Activated T-cell treated with anti-CD3 and anti-CD28 coated beads, Interleukin-2, amount 50 U/mL, for 48 hours (primary cell): ENCODE measurements around the gene ZNF467.

ENCODE experiments used
- DNase-seq, 2 experiments: peaks; one replicate each; pipeline ENCODE4 v3.0.0-alpha.2; 2020

The ZNF467 gene

DNA sequence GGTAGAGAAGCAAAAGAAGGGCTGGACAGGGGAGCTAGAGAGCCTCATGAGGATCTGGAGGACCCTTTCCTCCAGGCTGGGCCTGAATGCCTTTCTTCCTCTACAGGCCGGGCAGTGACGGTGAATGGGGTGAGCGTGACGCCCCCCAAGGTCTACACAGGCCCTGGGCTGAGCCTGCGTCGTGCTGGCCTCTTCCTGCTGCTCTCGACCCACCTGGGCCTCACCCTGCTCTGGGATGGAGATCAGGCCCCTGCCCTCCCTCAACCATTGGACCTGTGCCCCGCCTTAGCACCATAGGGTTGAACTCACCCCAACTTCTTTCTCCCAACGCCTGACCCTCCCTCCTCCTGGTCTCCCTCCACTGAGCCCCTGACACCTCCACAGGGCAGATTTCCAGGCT is 12.6 kb upstream of the ZNF467 start:
- no peak for DNase-seq

DNA sequence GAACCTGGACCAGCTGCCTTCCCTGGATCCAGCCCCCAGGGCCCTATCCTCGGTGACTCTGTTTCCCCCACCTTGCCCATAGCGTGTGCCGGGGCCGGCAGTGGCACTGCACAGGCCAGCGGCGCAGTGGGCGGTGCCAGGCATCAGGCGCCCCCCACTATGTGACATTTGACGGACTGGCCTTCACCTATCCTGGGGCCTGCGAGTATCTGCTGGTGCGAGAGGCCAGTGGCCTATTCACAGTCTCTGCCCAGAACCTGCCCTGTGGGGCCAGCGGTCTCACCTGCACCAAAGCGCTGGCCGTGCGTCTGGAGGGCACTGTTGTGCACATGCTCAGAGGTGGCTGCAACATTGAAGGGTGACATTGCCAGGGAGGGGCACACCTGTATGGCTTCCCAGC is 12.0 kb upstream of the ZNF467 start:
- no peak for DNase-seq

DNA sequence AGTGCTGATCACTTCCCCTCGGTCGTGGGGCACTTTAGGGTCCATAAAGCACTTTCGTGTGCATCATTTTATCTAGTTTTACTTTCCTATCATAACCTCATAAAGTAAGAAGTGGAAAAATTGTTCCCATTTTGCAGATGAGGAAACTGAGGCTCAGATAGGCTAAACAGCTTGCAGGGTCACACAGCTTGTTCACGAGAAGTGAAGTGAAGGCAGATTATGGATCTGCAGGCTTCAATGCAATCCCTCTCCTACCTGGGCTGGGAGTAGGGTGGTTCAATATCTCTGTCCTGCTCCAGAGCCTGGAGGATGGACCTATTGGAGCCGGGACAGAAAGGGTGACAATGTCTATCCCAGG is 10.8 kb upstream of the ZNF467 start:
- DNase-seq = no peak

DNA sequence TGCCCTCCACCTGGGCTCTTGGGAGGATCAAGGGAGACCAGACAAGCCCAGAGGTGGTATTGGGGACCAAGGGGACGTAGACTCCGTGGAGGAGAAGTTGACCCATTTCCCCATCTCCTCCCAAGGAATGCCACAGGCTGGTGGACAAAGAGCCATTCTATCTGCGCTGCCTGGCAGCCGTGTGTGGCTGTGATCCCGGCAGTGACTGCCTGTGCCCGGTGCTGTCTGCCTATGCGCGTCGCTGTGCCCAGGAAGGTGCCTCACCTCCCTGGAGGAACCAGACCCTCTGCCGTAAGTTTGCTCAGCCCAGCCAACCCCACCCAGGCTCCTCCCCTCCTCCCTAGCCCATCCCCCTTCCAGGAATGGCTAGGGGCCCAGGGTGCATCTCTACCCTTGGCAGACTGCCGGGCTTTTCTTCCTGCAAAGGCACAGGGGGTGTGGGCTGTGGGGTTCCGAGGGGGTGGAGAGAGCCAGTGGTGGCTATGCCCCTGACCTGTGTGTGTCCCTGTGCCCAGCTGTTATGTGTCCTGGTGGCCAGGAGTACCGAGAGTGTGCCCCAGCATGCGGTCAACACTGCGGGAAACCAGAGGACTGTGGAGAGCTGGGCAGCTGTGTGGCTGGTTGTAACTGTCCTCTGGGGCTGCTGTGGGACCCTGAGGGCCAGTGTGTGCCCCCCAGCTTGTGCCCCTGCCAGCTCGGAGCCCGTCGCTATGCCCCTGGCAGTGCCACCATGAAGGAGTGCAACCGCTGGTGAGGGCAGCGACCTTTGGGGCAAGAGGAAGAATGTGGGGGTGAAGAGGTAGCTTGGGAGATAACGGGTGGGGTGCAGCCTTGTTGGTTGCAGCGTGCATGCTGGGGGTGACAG is 10.2 kb upstream of the ZNF467 start:
- DNase-seq = no peak

DNA sequence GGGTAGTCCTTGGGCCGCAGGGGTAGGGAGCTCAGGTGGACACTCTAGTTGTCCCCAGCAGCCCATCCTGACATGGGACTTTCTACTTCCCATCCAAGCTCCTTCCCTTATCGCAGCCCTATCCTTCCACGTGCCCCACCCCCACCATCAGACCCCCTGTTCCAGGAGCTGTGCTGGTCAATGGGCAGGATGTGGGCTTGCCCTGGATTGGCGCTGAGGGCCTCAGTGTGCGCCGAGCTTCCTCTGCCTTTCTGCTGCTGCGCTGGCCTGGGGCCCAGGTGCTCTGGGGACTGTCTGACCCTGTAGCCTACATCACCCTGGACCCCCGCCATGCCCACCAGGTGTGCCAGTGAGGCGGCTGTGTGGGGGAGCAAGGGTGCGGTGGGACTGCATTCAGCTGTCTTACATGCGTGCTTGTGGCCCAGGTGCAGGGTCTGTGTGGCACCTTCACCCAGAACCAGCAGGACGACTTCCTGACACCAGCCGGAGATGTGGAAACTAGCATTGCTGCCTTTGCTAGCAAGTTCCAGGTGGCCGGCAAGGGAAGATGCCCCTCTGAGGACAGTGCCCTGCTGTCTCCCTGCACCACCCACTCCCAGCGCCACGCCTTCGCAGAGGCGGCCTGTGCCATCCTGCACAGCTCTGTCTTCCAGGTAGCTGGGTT is 9.4 kb upstream of the ZNF467 start:
- no peak for DNase-seq

DNA sequence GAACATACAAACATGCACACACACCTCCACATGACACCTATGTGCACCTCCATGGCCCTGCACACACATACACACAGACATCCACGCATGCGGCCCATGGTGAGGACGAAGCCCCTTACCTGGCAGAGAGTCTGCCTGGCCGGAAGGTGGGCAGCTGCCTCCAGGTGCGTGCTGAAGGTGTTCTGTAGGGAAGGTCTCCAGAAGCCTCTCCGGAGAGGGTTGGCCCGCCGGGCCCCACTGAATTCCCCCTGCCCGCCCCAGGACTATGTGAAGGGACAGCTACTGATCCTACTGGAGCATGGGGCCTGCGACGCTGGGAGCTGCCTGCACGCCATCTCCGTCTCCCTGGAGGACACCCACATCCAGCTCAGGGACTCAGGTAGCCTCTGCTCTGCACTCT is 8.5 kb upstream of the ZNF467 start:
- DNase-seq = no peak

DNA sequence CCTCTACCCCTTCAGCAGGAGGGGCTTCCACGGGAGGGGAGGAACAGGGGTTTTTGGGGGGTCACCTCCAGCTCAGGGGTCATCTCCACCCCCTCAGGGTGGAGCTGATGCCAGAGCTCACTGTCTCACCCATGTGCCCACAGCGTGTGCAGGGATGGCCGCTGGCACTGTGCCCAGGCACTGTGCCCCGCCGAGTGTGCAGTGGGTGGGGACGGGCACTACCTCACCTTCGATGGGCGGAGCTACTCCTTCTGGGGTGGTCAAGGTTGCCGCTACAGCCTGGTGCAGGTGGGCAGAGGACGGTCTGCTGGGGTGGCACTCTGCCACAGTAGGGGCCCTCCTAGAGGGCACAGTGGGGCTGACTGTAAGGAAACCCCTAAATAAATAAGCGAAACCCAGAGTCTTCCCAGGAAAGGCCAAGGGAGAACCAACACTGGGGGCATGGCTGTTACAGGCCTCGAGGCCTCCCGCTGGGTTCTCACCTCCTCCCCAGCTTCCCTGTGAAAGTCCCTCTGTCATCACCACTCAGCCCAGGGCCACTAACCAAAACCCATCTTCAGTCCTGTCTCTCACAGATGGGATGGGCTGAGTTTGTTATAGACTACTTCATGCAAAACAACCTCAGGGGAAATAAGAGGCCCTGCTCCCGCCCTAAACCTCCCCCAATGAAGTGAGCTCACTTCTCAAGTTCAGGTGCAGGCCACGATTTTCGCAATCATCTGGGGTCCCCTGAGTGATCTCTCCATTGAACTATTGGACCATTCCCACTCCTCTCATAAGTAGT is 7.4 kb upstream of the ZNF467 start:
- no peak for DNase-seq

DNA sequence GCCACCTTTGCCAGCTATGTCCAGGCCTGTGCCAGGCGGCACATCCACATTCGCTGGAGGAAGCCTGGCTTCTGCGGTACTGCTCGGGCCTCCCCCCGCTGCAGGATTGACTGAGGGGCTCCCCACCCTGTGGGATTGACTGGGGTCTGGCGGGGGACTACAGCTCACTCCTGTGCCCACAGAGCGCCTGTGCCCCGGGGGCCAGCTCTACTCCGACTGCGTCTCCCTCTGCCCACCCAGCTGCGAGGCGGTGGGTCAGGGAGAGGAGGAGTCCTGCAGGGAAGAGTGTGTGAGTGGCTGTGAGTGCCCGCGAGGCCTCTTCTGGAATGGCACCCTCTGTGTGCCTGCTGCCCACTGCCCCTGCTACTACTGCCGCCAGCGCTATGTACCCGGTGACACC is 6.7 kb upstream of the ZNF467 start:
- no peak for DNase-seq

DNA sequence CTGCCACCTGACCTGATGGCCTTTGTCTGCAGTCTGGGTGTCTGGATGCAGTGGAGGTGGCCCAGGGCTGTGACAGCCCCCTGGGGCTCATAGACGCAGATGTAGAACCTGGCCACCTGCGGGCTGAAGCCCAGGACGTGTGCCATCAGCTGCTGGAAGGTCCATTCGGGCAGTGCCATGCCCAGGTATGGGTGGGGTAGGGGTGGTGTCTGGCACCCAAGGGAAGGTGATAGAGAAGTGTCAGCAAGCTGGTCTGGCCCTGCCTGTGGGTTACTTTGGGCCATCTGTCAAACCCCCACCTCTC is 6.1 kb upstream of the ZNF467 start:
- no peak for DNase-seq

DNA sequence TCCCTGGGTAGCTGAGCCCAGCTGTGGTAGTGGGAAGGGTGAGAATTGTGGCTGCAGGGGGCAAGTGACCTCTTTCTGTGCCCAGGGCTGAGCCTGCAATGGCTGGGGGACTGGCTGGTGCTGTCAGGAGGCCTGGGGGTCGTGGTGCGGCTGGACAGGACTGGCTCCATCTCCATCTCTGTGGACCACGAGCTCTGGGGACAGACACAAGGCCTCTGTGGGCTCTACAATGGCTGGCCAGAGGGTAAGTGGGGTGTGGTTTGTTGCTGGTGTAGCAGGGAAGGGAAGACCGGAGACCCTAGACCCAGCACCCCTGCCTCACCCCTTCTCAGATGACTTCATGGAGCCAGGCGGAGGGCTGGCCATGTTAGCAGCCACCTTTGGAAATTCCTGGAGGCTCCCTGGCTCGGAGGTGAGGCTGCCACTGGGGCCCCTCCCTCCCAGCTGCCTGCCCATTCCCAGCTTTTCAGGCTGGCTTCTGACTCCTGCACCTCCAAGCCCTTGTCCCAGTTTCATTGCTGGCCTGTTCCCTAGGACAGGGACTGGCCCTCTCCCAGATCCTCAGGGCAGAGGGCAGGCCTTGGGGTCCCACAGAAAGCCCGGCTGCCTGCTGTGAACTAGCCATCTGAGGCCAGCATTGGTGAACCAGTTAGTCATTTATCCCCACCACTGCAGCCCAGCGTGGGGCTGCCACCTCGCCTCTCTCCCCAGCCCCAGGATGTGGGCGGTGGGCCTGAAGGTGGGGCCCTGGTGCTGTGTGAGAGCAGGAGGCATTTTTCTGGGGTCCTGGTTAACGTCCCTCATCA is 5.5 kb upstream of the ZNF467 start:
- DNase-seq = no peak

DNA sequence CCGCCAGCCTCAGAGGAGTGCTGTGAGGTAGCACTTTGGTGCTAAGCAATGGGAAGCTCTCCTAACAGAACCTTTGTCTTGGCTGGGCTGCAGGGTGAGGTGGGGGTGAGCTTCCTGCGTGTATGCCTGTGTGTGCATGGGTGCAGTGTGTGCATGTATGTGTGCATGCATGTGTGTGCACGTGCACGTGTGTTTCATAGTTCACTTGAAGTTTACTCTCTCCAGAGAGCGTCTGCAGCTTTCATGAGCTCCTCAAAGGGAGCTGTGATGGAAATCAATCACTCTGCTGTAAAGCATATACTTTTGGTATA is 4.9 kb upstream of the ZNF467 start:
- DNase-seq = no peak

DNA sequence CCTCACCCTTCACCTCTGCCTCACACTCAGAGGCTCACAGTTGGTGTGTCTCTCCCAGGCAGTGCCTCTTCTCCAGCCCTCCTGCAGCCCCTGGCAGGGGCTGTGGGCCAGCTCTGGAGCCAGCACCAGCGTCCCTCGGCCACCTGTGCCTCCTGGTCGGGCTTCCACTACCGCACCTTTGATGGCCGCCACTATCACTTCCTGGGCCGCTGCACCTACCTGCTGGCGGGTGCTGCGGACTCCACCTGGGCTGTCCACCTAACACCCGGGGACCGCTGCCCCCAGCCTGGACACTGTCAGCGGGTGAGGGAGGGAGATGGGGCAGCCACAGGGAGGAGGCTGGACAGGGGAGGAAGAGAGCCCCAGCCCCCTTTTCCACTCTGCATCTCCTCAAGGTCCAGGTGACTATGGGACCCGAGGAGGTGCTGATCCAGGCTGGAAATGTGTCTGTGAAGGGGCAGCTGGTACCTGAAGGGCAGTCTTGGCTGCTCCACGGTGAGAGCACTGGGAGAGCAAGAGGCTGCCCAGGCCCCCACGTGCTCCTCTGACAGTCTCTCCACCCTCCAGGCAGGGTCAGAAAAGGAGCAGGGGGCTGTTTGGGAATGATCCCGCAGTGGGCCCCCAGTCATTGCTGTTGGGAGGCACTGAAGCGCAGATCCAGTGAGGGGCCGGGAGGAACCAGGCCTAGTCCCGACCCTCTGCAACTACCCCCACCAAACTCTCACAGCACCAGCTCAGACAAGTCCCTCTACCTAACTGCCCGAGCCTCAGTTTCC is 4.4 kb upstream of the ZNF467 start:
- no peak for DNase-seq

DNA sequence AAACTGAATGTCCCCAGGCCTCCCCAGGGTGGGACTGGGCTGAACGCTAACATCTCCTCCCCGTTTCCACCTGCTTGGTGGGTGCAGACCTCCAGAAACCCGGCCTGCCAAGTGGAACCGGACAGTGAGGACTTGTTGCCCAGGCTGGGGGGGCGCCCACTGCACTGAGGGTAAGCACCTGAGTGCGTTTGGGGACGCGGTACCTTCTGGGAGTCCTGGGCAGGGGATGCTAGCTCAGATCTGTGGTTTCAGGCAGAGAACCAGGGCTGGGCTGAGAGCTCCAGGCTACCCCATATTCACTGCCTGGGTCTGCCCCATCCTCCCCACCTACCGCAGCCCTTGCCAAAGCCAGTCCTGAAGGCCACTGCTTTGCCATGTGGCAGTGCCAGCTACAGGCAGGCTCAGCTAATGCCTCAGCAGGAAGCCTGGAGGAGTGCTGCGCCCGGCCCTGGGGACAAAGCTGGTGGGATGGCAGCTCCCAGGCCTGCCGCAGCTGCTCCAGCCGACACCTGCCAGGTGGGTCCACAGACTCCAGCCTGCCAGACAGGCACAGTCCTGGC is 3.5 kb upstream of the ZNF467 start:
- no peak for DNase-seq

DNA sequence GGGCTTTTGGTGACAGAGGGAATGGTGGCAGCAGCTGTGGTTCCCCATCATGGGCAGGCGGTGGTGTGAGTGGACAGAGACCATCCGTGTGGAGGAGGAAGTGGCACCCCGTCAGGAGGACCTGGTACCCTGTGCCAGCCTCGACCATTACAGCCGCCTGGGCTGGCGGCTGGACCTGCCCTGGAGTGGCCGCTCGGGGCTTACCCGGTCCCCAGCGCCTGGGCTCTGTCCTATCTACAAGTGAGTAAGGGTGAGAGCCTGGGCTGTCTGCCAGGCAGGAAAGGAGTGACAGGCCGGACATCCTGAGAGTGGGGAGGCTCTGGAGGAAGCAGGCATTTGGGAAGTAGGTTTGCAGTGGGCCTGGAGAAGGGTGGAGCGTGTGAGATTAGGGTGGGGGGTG is 2.9 kb upstream of the ZNF467 start:
- DNase-seq = no peak

DNA sequence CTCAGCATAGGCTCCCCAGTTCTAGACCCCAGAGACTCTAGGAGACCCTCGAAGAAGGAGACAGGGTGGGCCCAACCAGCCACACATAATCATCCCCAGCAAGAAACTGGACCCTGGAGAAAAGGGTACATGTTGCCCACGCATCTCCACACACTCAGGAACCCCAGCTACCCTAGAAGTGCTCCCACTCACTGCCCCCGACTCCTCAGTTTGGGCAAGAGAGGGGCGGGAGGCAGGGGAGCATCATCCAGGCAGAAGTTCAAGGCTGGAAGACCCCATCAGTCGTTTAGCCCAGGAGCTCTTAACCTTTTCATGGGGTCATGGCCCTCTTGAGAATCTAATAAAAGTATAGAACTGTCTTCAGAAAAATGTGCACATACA is 1.8 kb upstream of the ZNF467 start:
- DNase-seq = no peak

DNA sequence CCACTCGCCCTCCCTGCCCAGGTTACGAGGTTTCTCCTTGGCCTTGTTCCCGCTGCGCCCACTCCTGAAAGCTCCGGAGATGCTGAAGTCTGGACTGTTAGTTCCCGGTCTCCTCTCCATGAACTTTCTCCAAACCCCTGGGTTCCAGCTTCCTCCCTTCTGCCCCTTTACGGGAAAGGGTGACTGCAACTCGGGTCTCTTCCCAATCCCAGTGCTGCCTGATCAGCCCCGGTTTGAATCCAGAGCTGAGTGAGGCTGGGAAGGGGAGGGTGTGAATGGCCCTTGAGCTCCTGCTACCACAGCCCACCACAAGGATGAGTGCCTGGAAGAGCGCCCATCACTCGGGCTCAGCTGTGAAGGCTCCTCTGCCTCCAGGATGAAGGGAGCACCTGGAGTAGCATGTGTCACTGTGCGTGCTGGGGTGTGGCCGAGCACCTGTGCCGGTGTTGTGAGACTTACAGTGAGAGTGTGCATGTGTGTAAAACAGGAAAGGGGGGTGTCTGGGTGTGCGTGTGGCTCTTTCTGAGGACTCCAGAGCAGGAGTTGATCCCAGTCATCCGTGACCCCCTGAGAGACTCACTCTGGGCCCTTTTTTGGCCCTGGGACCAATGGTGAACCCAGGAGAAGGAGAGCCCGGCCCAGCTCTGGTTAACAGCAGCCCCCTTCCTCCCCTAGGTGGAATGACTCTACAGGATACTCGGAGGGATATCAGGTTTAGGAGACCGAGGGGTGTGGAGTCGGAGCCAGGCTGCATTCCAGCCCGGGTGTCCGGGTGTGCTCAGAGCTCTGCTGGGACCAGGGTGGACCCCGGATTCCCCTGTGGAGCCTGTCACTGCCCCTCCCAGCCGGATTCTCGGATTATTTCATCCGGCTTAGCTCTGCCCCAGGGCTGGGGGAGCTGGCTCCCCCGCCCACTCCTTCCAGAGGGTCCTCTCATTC is 1.1 kb upstream of the ZNF467 start:
- no peak for DNase-seq

DNA sequence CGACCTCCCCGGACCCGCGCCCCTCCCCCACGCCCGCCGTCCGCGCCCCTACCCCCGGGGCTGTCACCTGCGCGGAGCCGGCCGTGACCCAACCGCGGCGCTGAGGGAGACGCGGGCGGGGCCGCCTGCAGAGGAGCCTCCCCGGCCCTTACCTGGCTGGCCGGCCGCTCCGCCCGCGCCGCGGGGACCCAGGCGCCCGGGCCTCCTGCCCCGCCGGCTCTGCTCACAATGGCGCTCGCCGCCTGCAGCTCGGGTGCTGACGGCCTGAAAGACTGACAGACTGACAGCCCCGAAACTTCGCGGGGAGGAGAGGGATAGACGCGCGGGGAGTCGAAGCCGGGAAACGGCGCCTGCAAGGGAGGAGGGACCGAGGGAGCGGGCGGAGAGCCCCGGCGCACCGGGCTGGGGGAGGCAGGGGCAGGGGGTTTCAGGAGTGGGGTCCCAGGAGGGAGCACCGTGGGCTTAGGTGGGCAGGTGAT is 393 bp downstream of the ZNF467 start:
- peak; percentile 44 to 52 for DNase-seq

DNA sequence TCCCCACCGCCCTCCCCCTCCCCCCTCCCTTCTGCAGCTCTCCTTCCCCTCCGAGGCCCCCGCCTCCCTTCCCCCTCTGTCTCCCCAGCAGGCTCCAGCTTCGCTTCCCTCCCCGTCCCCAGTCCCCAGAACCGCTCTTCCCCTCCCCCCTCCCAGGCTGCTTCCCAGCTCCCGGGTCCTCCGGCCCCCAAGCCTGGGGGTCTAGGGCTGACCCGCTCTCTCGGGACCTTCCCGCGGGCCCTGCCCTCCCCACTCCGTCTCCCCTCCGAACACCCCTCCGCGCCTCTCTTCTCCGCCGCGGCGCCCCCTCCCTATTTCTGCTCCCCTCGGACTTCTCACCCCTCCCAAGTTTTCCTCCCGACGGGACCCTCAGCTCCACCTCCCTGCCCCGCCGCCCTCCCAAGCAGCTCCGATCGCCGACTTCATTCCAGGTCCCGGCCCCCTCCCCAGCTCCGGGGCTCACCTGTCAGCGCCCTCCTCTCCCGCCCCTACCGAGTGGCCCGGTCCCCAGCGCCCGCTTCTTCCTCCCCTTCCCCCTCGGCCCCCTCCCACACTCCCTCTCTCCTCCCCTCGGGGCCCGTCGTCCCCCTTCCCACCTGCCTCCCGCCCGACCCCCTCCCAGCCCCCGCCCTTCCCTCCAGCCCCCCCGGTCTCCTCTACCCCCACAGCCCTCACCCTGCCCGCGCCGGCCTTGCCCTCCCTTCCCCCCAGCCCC is 990 bp downstream of the ZNF467 start:
- DNase-seq = peak in 1 of 2 experiments; percentile 47

DNA sequence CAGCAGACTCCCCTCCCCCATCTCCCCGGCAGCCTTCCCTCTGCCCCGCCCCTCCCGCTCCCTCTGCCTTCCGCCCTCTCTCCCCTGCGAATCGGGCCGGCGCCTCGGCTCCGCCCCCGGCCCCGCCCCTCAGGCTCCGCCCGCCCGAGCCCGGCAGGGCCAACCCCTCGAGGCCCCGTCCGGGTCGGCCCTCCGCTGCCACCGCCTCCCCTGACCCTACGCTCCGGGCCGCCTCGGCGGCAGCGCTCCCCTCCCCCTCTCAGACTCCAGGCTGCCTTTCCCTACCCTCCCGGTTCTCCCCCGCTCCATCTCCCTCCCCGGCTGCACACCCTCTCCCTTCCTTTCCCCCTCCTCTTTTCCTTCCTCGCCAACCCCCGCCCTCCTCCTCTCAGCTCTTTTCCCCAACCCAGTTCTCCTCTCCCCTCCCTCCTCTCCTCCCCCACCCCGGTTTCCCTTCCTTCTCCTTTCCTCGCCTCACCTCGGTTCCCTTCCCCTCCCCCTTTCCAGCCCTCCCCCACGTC is 1.6 kb downstream of the ZNF467 start:
- peak; percentile 88 to 92 for DNase-seq
